ENCODE measurements around the gene PACSIN1.

PACSIN1 gene

GRCh38 chr6:34455831-34456230 is 10.0 kb upstream of the PACSIN1 start:
- in situ Hi-C loops (cut with HindIII; ENCODE audit: low pct_ligation_motif_present, low pct_unique_long_range_greater_than_20kb, low sequenced_read_pairs) = no loop called here
- DNase-seq = no peak

- DNase-seq = no peak
- in situ Hi-C loops (cut with HindIII; ENCODE audit: low pct_ligation_motif_present, low pct_unique_long_range_greater_than_20kb, low sequenced_read_pairs) = no loop called here
These were observed 8.5 kb upstream of the PACSIN1 start for GRCh38 chr6:34457382-34457741.

GRCh38 chr6:34457742-34458735 is 7.8 kb upstream of the PACSIN1 start:
- in situ Hi-C loops (cut with HindIII; ENCODE audit: low pct_ligation_motif_present, low pct_unique_long_range_greater_than_20kb, low sequenced_read_pairs) = no loop called here
- DNase-seq = peak; percentile 7

GRCh38 chr6:34459899-34460593 is 5.8 kb upstream of the PACSIN1 start:
- in situ Hi-C loops (cut with HindIII; ENCODE audit: low pct_ligation_motif_present, low pct_unique_long_range_greater_than_20kb, low sequenced_read_pairs) = no loop called here
- peak; percentile 57 for DNase-seq

GRCh38 chr6:34460796-34461507 is 4.9 kb upstream of the PACSIN1 start:
- in situ Hi-C loops (cut with HindIII; ENCODE audit: low pct_ligation_motif_present, low pct_unique_long_range_greater_than_20kb, low sequenced_read_pairs) = no loop called here
- no peak for DNase-seq

- in situ Hi-C loops (cut with HindIII; ENCODE audit: low pct_ligation_motif_present, low pct_unique_long_range_greater_than_20kb, low sequenced_read_pairs) = no loop called here
- DNase-seq = no peak
These were observed 3.9 kb upstream of the PACSIN1 start for GRCh38 chr6:34462010-34462409.

GRCh38 chr6:34462551-34462971 is 3.3 kb upstream of the PACSIN1 start:
- DNase-seq = peak; percentile 28
- in situ Hi-C loops (cut with HindIII; ENCODE audit: low pct_ligation_motif_present, low pct_unique_long_range_greater_than_20kb, low sequenced_read_pairs) = no loop called here

GRCh38 chr6:34463299-34463698 is 2.6 kb upstream of the PACSIN1 start:
- DNase-seq = no peak
- in situ Hi-C loops (cut with HindIII; ENCODE audit: low pct_ligation_motif_present, low pct_unique_long_range_greater_than_20kb, low sequenced_read_pairs) = no loop called here

GRCh38 chr6:34463849-34464248 is 2.0 kb upstream of the PACSIN1 start:
- in situ Hi-C loops (cut with HindIII; ENCODE audit: low pct_ligation_motif_present, low pct_unique_long_range_greater_than_20kb, low sequenced_read_pairs) = no loop called here
- DNase-seq = no peak

- DNase-seq = no peak
- in situ Hi-C loops (cut with HindIII; ENCODE audit: low pct_ligation_motif_present, low pct_unique_long_range_greater_than_20kb, low sequenced_read_pairs) = no loop called here
These were observed 638 bp downstream of the PACSIN1 start for GRCh38 chr6:34466242-34467185.

- DNase-seq = no peak
- in situ Hi-C loops (cut with HindIII; ENCODE audit: low pct_ligation_motif_present, low pct_unique_long_range_greater_than_20kb, low sequenced_read_pairs) = no loop called here
These were observed 2.6 kb downstream of the PACSIN1 start for GRCh38 chr6:34468378-34468892.

GRCh38 chr6:34469499-34469898 is 3.6 kb downstream of the PACSIN1 start:
- in situ Hi-C loops (cut with HindIII; ENCODE audit: low pct_ligation_motif_present, low pct_unique_long_range_greater_than_20kb, low sequenced_read_pairs) = no loop called here
- DNase-seq = no peak

GRCh38 chr6:34472425-34472824 is 6.5 kb downstream of the PACSIN1 start:
- in situ Hi-C loops (cut with HindIII; ENCODE audit: low pct_ligation_motif_present, low pct_unique_long_range_greater_than_20kb, low sequenced_read_pairs) = no loop called here
- no peak for DNase-seq

GRCh38 chr6:34473967-34474366 is 8.1 kb downstream of the PACSIN1 start:
- in situ Hi-C loops (cut with HindIII; ENCODE audit: low pct_ligation_motif_present, low pct_unique_long_range_greater_than_20kb, low sequenced_read_pairs) = no loop called here
- DNase-seq = no peak

- in situ Hi-C loops (cut with HindIII; ENCODE audit: low pct_ligation_motif_present, low pct_unique_long_range_greater_than_20kb, low sequenced_read_pairs) = no loop called here
- DNase-seq = no peak
These were observed 8.9 kb downstream of the PACSIN1 start for GRCh38 chr6:34474754-34475153.

- in situ Hi-C loops (cut with HindIII; ENCODE audit: low pct_ligation_motif_present, low pct_unique_long_range_greater_than_20kb, low sequenced_read_pairs) = no loop called here
- no peak for DNase-seq
These were observed 9.4 kb downstream of the PACSIN1 start for GRCh38 chr6:34475238-34475682.

- DNase-seq = no peak
- in situ Hi-C loops (cut with HindIII; ENCODE audit: low pct_ligation_motif_present, low pct_unique_long_range_greater_than_20kb, low sequenced_read_pairs) = no loop called here
These were observed 10.0 kb downstream of the PACSIN1 start for GRCh38 chr6:34475767-34476328.

- in situ Hi-C loops (cut with HindIII; ENCODE audit: low pct_ligation_motif_present, low pct_unique_long_range_greater_than_20kb, low sequenced_read_pairs) = no loop called here
- no peak for DNase-seq
These were observed 10.6 kb downstream of the PACSIN1 start for GRCh38 chr6:34476447-34476846.

Data from ACHN (cell line).